ENCODE data around the gene PCDHGA4.
"Not testable (repeated sequence)": the region's sequence is repeated elsewhere in the genome, so short reads cannot be mapped to it uniquely, and the experiment has no call there.

PCDHGA4 gene

DNA sequence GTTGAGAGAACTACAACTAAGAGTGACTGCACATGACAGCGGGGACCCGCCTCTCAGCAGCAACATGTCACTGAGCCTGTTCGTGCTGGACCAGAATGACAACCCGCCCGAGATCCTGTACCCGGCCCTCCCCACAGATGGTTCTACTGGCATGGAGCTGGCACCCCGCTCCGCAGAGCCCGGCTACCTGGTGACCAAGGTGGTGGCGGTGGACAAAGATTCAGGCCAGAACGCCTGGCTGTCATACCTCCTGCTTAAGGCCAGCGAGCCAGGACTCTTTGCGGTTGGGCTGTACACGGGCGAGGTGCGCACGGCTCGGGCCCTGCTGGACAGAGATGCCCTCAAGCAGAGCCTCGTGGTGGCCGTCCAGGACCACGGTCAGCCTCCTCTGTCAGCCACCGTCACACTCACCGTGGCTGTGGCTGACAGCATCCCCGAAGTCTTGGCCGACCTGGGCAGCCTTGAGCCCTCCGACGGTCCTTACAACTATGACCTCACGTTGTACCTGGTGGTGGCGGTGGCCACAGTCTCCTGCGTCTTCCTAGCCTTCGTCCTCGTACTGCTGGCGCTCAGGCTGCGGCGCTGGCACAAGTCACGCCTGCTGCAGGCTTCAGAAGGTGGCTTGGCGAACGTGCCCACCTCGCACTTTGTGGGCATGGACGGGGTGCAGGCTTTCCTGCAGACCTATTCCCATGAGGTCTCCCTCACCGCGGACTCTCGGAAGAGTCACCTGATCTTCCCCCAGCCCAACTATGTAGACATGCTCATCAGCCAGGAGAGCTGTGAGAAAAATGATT lies 29.8 kb downstream of the PCDHGA4 start:
- DNase-seq: no peak

DNA sequence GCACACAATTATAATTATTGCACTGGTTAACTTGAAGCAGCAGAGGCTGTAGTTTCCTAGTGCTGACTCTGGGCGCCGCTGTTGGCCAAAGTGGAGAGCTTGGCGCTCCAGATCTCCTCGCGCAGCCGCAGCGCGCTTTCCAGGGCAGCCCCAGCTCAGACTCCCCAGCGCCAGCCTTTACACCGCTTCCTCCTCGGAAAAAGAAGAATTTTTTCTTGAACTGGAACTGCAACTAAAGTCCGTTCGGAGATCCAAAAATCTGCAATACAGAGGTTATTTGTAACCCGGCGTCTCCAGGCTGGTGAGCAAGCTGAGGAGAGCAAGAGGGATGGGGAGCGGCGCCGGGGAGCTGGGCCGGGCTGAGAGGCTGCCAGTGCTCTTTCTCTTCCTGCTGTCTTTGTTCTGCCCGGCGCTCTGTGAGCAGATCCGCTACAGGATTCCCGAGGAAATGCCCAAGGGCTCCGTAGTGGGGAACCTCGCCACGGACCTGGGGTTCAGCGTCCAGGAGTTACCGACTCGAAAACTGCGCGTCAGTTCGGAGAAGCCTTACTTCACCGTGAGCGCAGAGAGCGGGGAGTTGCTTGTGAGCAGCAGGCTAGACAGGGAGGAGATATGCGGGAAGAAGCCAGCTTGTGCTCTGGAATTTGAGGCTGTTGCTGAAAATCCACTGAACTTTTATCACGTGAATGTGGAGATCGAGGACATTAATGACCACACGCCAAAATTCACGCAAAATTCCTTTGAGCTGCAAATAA lies 32.9 kb downstream of the PCDHGA4 start, which contains the start of gene PCDHGB4:
Gene PCDHGB4 (plus strand): TSS at position 142 of the 755 bp plus-strand sequence. CDS start 187 bp downstream, at position 329.
- DNase-seq: not testable (repeated sequence)

DNA sequence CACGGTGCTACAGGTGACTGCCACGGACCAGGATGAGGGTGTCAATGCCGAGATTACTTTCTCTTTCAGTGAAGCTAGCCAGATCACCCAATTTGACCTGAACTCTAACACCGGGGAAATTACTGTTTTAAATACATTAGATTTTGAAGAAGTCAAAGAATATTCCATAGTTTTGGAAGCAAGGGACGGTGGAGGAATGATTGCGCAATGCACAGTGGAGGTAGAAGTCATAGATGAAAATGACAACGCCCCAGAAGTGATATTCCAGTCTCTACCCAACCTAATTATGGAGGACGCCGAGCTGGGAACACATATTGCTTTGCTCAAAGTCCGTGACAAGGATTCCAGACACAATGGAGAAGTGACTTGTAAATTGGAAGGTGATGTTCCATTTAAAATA lies 33.8 kb downstream of the PCDHGA4 start:
- no peak for DNase-seq

- no peak for DNase-seq
Measured at GRCh38 chr5:141389153-141390042, 34.6 kb downstream of the PCDHGA4 start.

DNA sequence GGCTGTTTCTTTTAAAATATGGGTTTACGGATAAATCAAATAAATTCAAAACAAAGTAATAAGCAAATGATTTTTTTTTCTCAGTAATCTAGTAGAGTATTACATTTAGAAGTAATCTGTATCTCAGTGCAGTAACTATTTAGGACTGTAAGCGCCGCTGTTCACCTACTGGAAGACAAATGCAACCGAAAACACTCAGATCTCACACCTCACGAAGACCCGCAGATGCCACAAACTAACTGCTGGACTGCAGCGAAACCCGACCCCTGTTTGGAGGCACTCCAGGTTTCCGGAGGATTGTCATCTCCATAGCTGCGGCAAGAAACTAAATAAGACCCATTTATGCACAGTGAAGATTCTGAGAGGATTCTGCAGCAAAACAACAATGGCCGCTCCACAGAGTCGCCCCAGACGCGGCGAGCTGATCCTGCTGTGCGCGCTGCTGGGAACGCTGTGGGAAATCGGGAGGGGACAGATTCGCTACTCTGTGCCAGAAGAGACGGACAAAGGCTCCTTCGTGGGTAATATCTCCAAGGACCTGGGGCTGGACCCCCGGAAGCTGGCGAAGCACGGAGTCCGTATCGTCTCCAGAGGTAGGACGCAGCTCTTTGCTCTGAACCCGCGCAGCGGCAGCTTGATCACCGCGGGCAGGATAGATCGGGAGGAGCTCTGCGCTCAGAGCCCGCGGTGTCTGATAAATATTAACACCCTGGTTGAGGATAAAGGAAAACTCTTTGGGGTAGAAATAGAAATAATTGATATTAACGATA lies 37.8 kb downstream of the PCDHGA4 start, which contains the start of gene PCDHGA8:
Gene PCDHGA8 (plus strand): TSS at position 205 of the 770 bp plus-strand sequence. CDS start 181 bp downstream, at position 386.
- DNase-seq: no peak

GRCh38 chr5:141393267-141393666 lies 38.4 kb downstream of the PCDHGA4 start:
- no peak for DNase-seq

- DNase-seq: not testable (repeated sequence)
Measured at GRCh38 chr5:141394401-141395187, 39.8 kb downstream of the PCDHGA4 start.

- not testable (repeated sequence) for DNase-seq
Measured at GRCh38 chr5:141397756-141398551, 43.1 kb downstream of the PCDHGA4 start, which contains the start of gene PCDHGB5. TSS of gene PCDHGB5 (plus strand) at chr5:141397947. CDS start at chr5:141398128, 181 bp downstream.

DNA sequence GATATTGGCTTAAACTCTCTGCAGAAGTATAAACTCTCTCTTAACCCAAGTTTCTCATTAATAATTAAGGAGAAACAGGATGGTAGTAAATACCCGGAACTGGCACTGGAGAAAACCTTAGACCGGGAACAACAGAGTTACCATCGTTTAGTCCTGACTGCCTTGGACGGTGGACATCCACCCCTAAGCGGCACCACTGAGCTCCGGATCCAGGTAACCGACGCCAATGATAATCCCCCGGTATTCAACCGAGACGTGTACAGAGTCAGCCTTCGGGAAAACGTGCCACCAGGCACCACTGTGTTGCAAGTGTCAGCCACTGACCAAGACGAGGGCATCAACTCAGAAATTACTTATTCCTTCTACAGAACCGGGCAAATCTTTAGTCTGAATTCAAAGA lies 43.8 kb downstream of the PCDHGA4 start:
- no peak for DNase-seq

DNA sequence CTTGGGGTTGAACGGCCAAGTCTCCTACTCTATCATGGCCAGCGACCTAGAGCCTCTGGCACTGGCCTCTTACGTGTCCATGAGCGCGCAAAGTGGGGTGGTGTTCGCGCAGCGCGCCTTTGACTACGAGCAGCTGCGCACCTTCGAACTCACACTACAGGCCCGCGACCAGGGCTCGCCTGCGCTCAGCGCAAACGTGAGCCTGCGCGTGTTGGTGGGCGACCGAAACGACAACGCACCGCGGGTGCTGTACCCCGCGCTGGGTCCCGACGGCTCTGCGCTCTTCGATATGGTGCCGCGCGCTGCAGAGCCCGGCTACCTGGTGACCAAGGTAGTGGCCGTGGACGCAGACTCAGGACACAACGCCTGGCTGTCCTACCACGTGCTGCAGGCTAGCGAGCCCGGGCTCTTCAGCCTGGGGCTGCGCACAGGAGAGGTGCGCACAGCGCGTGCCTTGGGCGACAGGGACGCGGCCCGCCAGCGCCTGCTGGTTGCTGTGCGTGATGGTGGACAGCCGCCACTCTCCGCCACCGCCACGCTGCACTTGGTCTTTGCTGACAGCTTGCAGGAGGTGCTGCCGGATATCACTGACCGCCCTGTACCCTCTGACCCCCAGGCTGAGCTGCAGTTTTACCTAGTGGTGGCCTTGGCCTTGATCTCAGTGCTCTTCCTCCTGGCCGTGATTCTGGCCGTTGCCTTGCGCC lies 44.9 kb downstream of the PCDHGA4 start:
- DNase-seq: no peak

DNA sequence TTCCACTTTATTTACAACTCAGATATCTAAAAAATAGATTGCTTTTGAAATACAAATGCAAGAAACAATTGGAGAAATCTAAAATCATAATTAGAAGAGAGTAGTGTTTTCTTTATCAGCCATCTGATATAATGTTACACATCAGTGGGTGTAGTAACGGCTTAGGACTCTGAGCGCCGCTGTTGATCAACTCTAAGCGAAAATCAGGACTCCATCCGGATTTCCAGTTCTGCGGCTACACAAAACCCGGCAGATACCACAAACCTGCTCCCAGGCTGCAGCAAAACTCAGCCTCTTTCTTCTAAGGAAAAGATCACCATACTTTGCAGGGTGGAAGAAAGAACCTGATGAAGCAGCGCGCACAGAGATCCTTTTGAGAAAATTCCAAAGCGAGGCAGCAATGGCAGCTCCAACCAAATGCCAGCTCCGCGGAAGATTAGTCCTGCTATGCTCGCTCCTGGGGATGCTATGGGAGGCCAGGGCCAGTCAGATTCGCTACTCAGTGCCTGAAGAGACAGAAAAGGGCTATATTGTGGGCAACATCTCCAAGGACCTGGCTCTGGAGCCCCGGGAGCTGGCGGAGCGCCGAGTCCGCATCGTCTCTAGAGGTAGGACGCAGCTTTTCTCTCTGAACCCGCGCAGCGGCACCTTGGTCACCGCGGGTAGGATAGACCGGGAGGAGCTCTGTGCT lies 47.9 kb downstream of the PCDHGA4 start, which contains the start of gene PCDHGA9:
Gene PCDHGA9 (plus strand): TSS at position 226 of the 691 bp plus-strand sequence. CDS start 175 bp downstream, at position 401.
- no peak for DNase-seq

GRCh38 chr5:141403387-141403786 lies 48.6 kb downstream of the PCDHGA4 start:
- no peak for DNase-seq

Measured in NCI-H146 (cell line).